ENCODE data around the gene CHAD.

CHAD gene, protein sequence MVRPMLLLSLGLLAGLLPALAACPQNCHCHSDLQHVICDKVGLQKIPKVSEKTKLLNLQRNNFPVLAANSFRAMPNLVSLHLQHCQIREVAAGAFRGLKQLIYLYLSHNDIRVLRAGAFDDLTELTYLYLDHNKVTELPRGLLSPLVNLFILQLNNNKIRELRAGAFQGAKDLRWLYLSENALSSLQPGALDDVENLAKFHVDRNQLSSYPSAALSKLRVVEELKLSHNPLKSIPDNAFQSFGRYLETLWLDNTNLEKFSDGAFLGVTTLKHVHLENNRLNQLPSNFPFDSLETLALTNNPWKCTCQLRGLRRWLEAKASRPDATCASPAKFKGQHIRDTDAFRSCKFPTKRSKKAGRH

DNA sequence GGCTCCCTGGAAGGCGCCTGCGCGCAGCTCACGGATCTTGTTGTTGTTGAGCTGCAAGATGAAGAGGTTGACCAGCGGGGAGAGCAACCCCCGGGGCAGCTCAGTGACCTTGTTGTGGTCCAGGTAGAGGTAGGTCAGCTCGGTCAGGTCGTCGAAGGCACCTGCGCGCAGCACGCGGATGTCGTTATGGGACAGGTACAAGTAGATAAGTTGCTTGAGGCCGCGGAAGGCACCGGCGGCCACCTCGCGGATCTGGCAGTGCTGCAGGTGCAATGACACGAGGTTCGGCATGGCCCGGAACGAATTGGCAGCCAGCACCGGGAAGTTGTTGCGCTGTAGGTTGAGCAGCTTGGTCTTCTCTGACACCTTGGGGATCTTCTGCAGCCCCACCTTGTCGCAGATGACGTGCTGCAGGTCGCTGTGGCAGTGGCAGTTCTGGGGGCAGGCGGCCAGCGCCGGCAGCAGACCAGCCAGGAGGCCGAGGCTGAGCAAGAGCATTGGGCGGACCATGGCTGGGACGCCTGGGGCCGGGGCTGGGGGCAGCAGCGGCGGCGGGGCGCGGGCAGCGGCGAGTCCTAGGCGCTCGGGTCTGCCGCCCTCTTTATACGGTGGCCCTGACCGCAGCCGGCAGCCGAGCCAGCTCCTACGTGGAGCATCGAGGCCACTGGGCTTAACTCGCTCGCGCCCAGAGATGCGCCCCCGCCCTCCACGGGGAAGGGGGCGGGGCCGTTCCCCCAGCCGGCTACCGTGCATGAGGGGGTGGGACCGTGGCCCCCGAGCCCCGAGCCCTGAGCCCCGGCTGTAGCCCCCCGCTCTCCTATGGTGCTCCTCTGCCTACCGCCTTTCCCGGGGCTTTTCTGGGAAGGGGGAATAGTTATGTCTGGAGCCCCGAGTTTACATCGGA is at the start of gene CHAD:
Gene CHAD (minus strand): TSS at position 577 of the 904 bp plus-strand sequence. CDS start 67 bp downstream, at position 510.
- no peak for DNase-seq (ENCODE audit: low read depth, low spot score)
- no peaks in the 10 kb centered on the region for H3K9me3 ChIP-seq (ENCODE audit: low read depth, low read length)
- TF ChIP-seq POLR2AphosphoS5 (IDR thresholded peaks at IDR 0.05; ENCODE audit: borderline replicate concordance, low read depth, low read length) (no peak), FOXP2 (optimal IDR thresholded peaks at IDR 0.05; ENCODE audit: control extremely low read depth, extremely low read length, insufficient read depth) (no peak), EZH2 (IDR thresholded peaks at IDR 0.05) (no peak)
- no peak within 1 kb of the TSS for H3K9ac ChIP-seq (ENCODE audit: insufficient read length)
- no peaks in the 10 kb centered on the region for H3K36me3 ChIP-seq (ENCODE audit: insufficient read depth, low read length)
- no peak within 1 kb of the TSS for H3K27ac ChIP-seq
- H3K4me3 ChIP-seq, result no peak within 1 kb of the TSS

DNA sequence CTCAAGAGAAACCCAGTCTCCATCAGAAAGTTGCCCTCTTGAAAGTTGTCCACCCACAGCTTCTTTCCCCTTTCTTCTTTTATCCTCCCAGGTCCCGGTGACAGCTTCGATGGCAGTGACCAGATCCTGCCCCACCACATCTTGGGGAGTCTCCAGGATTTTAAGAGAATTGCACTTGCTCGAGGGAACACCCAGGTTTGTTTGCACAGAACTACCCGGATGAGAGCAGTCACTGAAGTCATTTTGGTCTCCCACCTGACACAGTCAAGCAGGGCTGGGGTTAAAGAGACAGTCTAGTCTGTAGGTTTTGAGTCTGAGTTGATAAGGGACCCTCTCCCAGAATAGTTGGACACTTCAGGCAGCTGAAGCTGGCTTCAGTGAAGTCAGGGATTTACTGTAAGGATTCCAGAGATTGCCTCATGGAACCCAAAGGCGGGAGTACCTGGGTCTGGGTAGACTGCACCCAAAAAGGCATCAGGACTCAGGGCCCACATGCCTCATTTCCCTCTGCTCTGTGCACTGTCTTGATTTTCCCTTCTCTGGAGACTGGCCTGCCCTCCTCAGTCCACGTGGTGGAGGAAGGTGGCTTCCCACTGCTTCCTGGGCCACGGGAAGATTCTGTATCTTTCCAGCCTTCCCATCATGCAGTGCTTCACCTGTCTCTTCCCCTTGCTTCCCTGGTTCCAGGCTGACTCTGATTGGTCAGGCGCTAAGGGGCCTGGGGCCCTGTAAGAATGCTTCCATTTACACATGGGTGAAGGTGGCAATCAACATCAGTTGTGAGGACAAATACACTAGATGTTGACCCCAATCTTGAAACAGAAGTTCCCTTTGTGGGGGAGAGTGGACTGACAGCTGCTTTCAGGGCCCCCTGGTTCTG is 49.1 kb upstream of the CHAD start:
- no peaks in the 10 kb centered on the region for H3K36me3 ChIP-seq (ENCODE audit: insufficient read depth, low read length)

DNA sequence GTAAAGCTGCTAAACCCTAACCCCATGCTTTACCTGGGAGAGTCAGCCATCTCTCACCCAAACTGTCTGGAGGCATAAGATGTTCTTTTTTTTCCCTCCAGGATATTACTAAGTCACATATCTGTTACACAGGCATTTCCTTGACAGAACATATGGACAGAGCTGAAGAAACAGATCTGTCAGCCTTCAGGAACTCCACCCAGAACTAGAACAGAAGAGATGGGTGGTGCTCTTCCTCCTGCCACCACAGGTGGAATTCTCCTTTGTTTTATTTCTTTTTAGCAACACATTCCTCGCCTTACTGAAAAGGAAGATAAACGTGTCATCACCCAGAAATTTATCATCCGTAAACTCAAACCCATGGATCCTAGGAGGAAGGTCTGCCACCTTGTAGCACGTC is 48.3 kb upstream of the CHAD start:
- no peak for TF ChIP-seq FOXP2 (optimal IDR thresholded peaks at IDR 0.05; ENCODE audit: control extremely low read depth, extremely low read length, insufficient read depth)
- no peak for TF ChIP-seq EZH2 (IDR thresholded peaks at IDR 0.05)
- no peak for TF ChIP-seq POLR2AphosphoS5 (IDR thresholded peaks at IDR 0.05; ENCODE audit: borderline replicate concordance, low read depth, low read length)
- DNase-seq (ENCODE audit: low read depth, low spot score), result no peak
- H3K9me3 ChIP-seq (ENCODE audit: low read depth, low read length), result no peaks in the 10 kb centered on the region
- no peak overlapping the region for H3K9ac ChIP-seq (ENCODE audit: insufficient read length)
- H3K4me3 ChIP-seq, result no peak overlapping the region
- H3K27ac ChIP-seq, result no peak overlapping the region
- no peaks in the 10 kb centered on the region for H3K36me3 ChIP-seq (ENCODE audit: insufficient read depth, low read length)

More for the DNA sequence above, 49.1 kb upstream of the CHAD start:
- TF ChIP-seq EZH2 (IDR thresholded peaks at IDR 0.05), result no peak
- no peak for TF ChIP-seq FOXP2 (optimal IDR thresholded peaks at IDR 0.05; ENCODE audit: control extremely low read depth, extremely low read length, insufficient read depth)
- no peak for TF ChIP-seq POLR2AphosphoS5 (IDR thresholded peaks at IDR 0.05; ENCODE audit: borderline replicate concordance, low read depth, low read length)
- DNase-seq (ENCODE audit: low read depth, low spot score), result no peak
- H3K9me3 ChIP-seq (ENCODE audit: low read depth, low read length), result no peaks in the 10 kb centered on the region
- H3K4me3 ChIP-seq, result no peak overlapping the region
- H3K27ac ChIP-seq, result no peak overlapping the region
- H3K9ac ChIP-seq (ENCODE audit: insufficient read length), result no peak overlapping the region

DNA sequence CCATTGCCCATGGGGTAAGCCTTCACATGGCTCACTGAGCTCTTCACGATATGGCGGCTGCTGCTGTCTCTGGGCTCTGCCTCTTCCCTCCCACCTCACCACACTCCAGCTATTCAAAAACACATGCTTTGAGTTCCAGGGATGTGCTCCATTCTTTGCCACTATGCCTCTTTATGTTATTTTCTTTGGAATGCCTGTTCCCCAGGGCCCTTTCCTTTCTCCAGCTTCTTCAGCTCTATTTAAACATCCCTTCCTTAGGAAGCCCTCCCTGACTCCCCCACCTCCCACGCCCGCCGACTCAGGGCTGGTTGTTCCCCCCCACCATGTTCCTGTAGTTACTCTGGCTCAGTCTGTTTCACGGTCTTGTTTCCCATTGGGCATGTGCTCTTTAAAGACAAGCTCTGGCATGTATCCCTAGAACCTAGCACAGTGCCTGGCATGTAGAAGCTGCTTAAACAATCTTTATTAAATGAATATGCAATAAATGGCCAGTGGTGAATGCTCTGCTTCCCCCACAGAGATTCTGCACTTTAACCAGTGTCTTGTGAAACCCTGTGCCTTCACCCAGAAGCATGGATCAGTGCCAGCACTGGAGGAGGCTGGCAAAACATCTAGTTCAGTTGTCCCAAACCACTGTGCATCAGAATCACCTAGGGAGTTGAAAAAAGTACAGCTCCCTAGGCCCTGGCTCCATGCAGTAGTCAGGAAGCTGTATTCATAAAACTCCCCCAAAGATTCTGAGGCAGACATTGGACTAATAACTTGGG is 46.4 kb upstream of the CHAD start:
- H3K27ac ChIP-seq, result no peak overlapping the region
- H3K4me3 ChIP-seq, result no peak overlapping the region
- no peak overlapping the region for H3K9ac ChIP-seq (ENCODE audit: insufficient read length)
- H3K9me3 ChIP-seq (ENCODE audit: low read depth, low read length), result no peaks in the 10 kb centered on the region
- no peak for TF ChIP-seq POLR2AphosphoS5 (IDR thresholded peaks at IDR 0.05; ENCODE audit: borderline replicate concordance, low read depth, low read length)
- no peak for TF ChIP-seq FOXP2 (optimal IDR thresholded peaks at IDR 0.05; ENCODE audit: control extremely low read depth, extremely low read length, insufficient read depth)
- TF ChIP-seq EZH2 (IDR thresholded peaks at IDR 0.05), result no peak
- DNase-seq (ENCODE audit: low read depth, low spot score), result no peak
- no peaks in the 10 kb centered on the region for H3K36me3 ChIP-seq (ENCODE audit: insufficient read depth, low read length)

DNA sequence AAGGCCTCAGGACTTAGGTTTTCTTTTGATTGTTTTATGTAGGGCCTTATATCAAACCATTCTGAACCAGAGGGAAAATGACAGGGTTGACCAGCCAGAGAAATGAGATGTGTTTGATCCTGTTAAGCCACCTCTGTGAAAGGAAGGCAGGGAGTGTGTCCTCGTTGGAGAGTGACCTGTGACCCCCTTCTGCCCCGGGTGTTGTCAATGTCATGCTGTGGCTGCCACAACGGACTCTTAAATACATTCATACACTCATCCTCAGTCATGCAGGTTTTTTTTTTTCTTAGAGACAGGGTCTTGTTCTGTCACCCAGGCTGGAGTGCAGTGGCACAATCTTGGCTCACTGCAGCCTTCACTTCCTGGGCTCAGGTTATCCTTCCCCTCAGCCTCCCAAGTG is 45.7 kb upstream of the CHAD start:
- DNase-seq (ENCODE audit: low read depth, low spot score), result no peak
- no peak overlapping the region for H3K9ac ChIP-seq (ENCODE audit: insufficient read length)
- no peak overlapping the region for H3K27ac ChIP-seq
- TF ChIP-seq EZH2 (IDR thresholded peaks at IDR 0.05), result no peak
- no peak for TF ChIP-seq FOXP2 (optimal IDR thresholded peaks at IDR 0.05; ENCODE audit: control extremely low read depth, extremely low read length, insufficient read depth)
- no peak for TF ChIP-seq POLR2AphosphoS5 (IDR thresholded peaks at IDR 0.05; ENCODE audit: borderline replicate concordance, low read depth, low read length)
- no peaks in the 10 kb centered on the region for H3K9me3 ChIP-seq (ENCODE audit: low read depth, low read length)
- no peak overlapping the region for H3K4me3 ChIP-seq
- no peaks in the 10 kb centered on the region for H3K36me3 ChIP-seq (ENCODE audit: insufficient read depth, low read length)

DNA sequence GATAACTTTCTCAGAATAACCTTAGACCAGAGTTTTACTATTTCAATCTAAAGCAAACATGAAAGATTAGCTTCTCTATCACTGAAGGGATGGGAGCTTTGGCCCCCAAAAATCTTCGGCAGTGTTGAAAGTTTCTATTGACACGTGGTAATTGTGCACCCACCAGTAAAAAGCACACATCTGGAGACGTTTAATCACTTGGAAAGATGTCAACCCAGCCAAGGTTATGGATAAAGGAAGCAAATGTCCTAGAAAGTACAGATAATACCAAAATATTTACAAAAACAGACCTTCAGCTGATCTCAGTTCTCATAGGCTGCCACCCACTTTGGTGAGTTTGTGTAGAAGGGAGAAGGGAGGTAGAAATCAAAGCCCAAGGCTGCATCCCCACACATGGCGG is 44.8 kb upstream of the CHAD start:
- Histone ChIP-seq H3K4me3 (no peak overlapping the region), H3K9ac (ENCODE audit: insufficient read length) (no peak overlapping the region), H3K36me3 (ENCODE audit: insufficient read depth, low read length) (no peaks in the 10 kb centered on the region), H3K9me3 (ENCODE audit: low read depth, low read length) (no peaks in the 10 kb centered on the region), H3K27ac (no peak overlapping the region)
- TF ChIP-seq EZH2 (IDR thresholded peaks at IDR 0.05) (no peak), POLR2AphosphoS5 (IDR thresholded peaks at IDR 0.05; ENCODE audit: borderline replicate concordance, low read depth, low read length) (no peak), FOXP2 (optimal IDR thresholded peaks at IDR 0.05; ENCODE audit: control extremely low read depth, extremely low read length, insufficient read depth) (no peak)
- no peak for DNase-seq (ENCODE audit: low read depth, low spot score)

DNA sequence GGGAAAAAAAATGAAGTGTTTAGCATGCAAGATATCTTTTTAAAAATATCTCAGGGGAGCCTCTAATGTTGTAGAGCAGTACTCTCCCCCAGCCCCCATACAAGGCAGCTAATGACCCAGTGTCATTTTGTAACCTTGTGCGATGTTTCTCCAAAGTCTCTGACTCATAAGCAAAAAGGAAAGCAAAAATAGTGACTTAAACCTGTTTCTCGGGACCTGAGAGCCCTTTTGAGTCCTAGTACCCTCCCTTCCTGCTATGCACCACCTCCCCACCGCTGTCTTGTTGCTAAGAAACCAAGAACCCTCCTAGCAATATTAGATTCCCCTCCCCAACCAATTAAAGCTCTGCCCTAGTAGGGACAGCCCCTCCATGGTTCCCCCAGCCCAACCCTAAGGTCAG is 42.4 kb upstream of the CHAD start:
- no peaks in the 10 kb centered on the region for H3K36me3 ChIP-seq (ENCODE audit: insufficient read depth, low read length)
- no peak for TF ChIP-seq EZH2 (IDR thresholded peaks at IDR 0.05)
- TF ChIP-seq POLR2AphosphoS5 (IDR thresholded peaks at IDR 0.05; ENCODE audit: borderline replicate concordance, low read depth, low read length), result no peak
- no peak for TF ChIP-seq FOXP2 (optimal IDR thresholded peaks at IDR 0.05; ENCODE audit: control extremely low read depth, extremely low read length, insufficient read depth)
- no peak overlapping the region for H3K27ac ChIP-seq
- H3K9ac ChIP-seq (ENCODE audit: insufficient read length), result no peak overlapping the region
- H3K9me3 ChIP-seq (ENCODE audit: low read depth, low read length), result no peaks in the 10 kb centered on the region
- no peak for DNase-seq (ENCODE audit: low read depth, low spot score)
- H3K4me3 ChIP-seq, result no peak overlapping the region
